WI38 (cell line): ENCODE results near the gene NRCAM.
"Not testable (repeated sequence)": the region's sequence is repeated elsewhere in the genome, so short reads cannot be mapped to it uniquely, and the experiment has no call there.

Source experiments
- H3K4me3 ChIP-seq: 2 replicates; pipeline ENCODE4 v1.5.1; 2011; ENCODE audit warnings: low read depth, mild to moderate bottlenecking, control low read depth, low read length
- TF ChIP-seq, protein P1 (sequence below): IDR thresholded peaks from 2 replicates; pipeline ENCODE4 v1.5.1; 2012; ENCODE audit warnings: low read depth, mild to moderate bottlenecking, control low read depth, low read length

The NRCAM gene

DNA sequence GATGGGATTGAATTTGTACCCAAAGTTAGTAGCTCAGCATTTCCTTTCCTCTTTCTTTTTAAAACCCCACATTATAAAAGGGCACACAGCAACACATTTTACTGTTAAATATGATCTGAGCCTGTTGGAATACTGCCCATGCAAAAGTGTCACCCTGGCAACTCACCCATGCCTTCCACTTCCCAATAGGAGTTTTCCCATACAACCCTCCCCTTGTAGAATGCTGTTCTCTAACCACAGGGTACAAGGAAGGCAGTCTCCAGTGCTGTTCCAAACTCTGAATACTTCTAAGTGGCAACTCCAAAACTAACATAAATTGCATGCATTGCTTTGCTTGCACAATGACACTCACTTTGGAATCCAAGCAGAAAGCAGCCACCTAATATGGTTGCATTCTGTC, 60.8 kb downstream of the NRCAM start:
- no peak overlapping the region for H3K4me3 ChIP-seq
- TF ChIP-seq, protein P1, sequence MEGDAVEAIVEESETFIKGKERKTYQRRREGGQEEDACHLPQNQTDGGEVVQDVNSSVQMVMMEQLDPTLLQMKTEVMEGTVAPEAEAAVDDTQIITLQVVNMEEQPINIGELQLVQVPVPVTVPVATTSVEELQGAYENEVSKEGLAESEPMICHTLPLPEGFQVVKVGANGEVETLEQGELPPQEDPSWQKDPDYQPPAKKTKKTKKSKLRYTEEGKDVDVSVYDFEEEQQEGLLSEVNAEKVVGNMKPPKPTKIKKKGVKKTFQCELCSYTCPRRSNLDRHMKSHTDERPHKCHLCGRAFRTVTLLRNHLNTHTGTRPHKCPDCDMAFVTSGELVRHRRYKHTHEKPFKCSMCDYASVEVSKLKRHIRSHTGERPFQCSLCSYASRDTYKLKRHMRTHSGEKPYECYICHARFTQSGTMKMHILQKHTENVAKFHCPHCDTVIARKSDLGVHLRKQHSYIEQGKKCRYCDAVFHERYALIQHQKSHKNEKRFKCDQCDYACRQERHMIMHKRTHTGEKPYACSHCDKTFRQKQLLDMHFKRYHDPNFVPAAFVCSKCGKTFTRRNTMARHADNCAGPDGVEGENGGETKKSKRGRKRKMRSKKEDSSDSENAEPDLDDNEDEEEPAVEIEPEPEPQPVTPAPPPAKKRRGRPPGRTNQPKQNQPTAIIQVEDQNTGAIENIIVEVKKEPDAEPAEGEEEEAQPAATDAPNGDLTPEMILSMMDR = no peak

DNA sequence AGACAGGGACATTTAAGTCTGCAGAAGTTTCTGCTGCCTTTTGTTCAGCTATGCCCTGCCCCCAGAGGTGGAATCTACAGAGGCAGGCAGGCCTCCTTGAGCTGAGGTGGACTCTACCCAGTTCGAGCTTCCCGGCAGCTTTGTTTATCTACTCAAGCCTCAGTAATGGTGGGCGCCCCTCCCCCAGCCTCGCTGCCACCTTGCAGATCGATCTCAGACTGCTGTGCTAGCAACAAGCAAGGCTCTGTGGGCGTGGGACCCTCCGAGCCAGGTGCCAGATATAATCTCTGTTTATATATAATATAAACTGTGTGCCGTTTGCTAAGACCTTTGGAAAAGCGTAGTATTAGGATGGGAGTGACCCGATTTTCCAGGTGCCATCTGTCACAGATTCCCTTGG, 63.1 kb downstream of the NRCAM start:
- H3K4me3 ChIP-seq = not testable (repeated sequence)

- H3K4me3 ChIP-seq = not testable (repeated sequence)
Observed at GRCh38 chr7:108387686-108388085, 68.5 kb downstream of the NRCAM start.

GRCh38 chr7:108385834-108386422, 70.3 kb downstream of the NRCAM start:
- H3K4me3 ChIP-seq = no peak overlapping the region
- TF ChIP-seq, protein P1 = no peak

- H3K4me3 ChIP-seq = no peak overlapping the region
- TF ChIP-seq, protein P1 = no peak
Observed at GRCh38 chr7:108384716-108385483, 71.3 kb downstream of the NRCAM start.

GRCh38 chr7:108382932-108383331, 73.3 kb downstream of the NRCAM start:
- H3K4me3 ChIP-seq = no peak overlapping the region
- TF ChIP-seq, protein P1 = no peak

DNA sequence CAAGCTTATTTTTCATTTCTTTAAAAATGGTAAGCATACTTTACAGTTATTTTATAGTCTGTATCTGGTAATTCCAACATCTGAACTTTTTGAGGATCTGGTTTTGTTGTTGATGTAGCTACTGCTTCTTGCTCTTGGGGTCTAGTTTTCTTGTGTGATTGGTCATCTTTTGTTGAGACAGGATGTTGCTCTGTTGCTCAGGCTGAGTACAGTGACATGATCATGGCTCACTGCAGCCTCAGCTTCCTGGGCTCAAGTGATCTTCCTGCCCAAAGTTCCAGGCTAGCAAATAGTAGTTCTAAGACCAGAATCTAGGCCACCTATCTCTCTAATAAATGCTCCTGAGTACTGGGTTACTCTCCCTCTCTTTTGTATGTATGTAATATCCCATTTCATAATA, 75.7 kb downstream of the NRCAM start:
- no peak overlapping the region for H3K4me3 ChIP-seq
- TF ChIP-seq, protein P1 = no peak

GRCh38 chr7:108376206-108376605, 80.0 kb downstream of the NRCAM start:
- no peak overlapping the region for H3K4me3 ChIP-seq
- TF ChIP-seq, protein P1 = no peak
